ENCODE data around the gene TXNDC16.
"Not testable (repeated sequence)": the region's sequence is repeated elsewhere in the genome, so short reads cannot be mapped to it uniquely, and the experiment has no call there.

The TXNDC16 gene

GRCh38 chr14:52552063-52552988 is at the start of gene TXNDC16, which contains the start of gene GPR137C:
Gene TXNDC16 (minus strand): TSS chr14:52552505. CDS start chr14:52543557, 8,948 bp downstream.
Gene GPR137C (plus strand): TSS chr14:52552836. CDS start chr14:52553148, 312 bp downstream.
- peak; percentile 98 for DNase-seq (ENCODE audit: low read depth in 1 of 2, low spot score in 1 of 2)

- DNase-seq (ENCODE audit: low read depth in 1 of 2, low spot score in 1 of 2) = no peak
These were observed 47.7 kb upstream of the TXNDC16 start for GRCh38 chr14:52599974-52600373.

- no peak for DNase-seq (ENCODE audit: low read depth in 1 of 2, low spot score in 1 of 2)
These were observed 46.3 kb upstream of the TXNDC16 start for GRCh38 chr14:52598568-52598967.

- DNase-seq (ENCODE audit: low read depth in 1 of 2, low spot score in 1 of 2) = no peak
These were observed 44.6 kb upstream of the TXNDC16 start for GRCh38 chr14:52596861-52597260.

- no peak for DNase-seq (ENCODE audit: low read depth in 1 of 2, low spot score in 1 of 2)
These were observed 44.0 kb upstream of the TXNDC16 start for GRCh38 chr14:52596320-52596719.

- DNase-seq (ENCODE audit: low read depth in 1 of 2, low spot score in 1 of 2) = no peak
These were observed 38.0 kb upstream of the TXNDC16 start for GRCh38 chr14:52590318-52590717.

- DNase-seq (ENCODE audit: low read depth in 1 of 2, low spot score in 1 of 2) = no peak
These were observed 37.3 kb upstream of the TXNDC16 start for GRCh38 chr14:52589646-52590045.

GRCh38 chr14:52583544-52583943 is 31.2 kb upstream of the TXNDC16 start:
- no peak for DNase-seq (ENCODE audit: low read depth in 1 of 2, low spot score in 1 of 2)

- DNase-seq (ENCODE audit: low read depth in 1 of 2, low spot score in 1 of 2) = no peak
These were observed 23.6 kb upstream of the TXNDC16 start for GRCh38 chr14:52575858-52576257.

GRCh38 chr14:52568454-52568853 is 16.1 kb upstream of the TXNDC16 start:
- not testable (repeated sequence) for DNase-seq (ENCODE audit: low read depth in 1 of 2, low spot score in 1 of 2)

- no peak for DNase-seq (ENCODE audit: low read depth in 1 of 2, low spot score in 1 of 2)
These were observed 10.8 kb upstream of the TXNDC16 start for GRCh38 chr14:52563120-52563519.

- no peak for DNase-seq (ENCODE audit: low read depth in 1 of 2, low spot score in 1 of 2)
These were observed 6.4 kb upstream of the TXNDC16 start for GRCh38 chr14:52558688-52559087.

GRCh38 chr14:52553671-52554575 is 1.6 kb upstream of the TXNDC16 start:
- peak; percentile 67 to 71 for DNase-seq (ENCODE audit: low read depth in 1 of 2, low spot score in 1 of 2)

- DNase-seq (ENCODE audit: low read depth in 1 of 2, low spot score in 1 of 2) = peak in 1 of 2 donors; percentile 8
These were observed 831 bp upstream of the TXNDC16 start for GRCh38 chr14:52553002-52553670.

- no peak for DNase-seq (ENCODE audit: low read depth in 1 of 2, low spot score in 1 of 2)
These were observed 626 bp downstream of the TXNDC16 start for GRCh38 chr14:52551696-52552062.

- DNase-seq (ENCODE audit: low read depth in 1 of 2, low spot score in 1 of 2) = no peak
These were observed 1.1 kb downstream of the TXNDC16 start for GRCh38 chr14:52551205-52551604.

GRCh38 chr14:52550661-52551060 is 1.6 kb downstream of the TXNDC16 start:
- no peak for DNase-seq (ENCODE audit: low read depth in 1 of 2, low spot score in 1 of 2)

- DNase-seq (ENCODE audit: low read depth in 1 of 2, low spot score in 1 of 2) = no peak
These were observed 4.8 kb downstream of the TXNDC16 start for GRCh38 chr14:52547526-52547925.

GRCh38 chr14:52547027-52547426 is 5.3 kb downstream of the TXNDC16 start:
- DNase-seq (ENCODE audit: low read depth in 1 of 2, low spot score in 1 of 2) = no peak

GRCh38 chr14:52546318-52546670 is 6.0 kb downstream of the TXNDC16 start:
- DNase-seq (ENCODE audit: low read depth in 1 of 2, low spot score in 1 of 2) = no peak

All from activated T-helper 1 cell treated with anti-CD3 and anti-CD28 coated beads, Interleukin-2, amount 50 U/mL, for 16 hours (primary cell).